Colonic mucosa (tissue), 4 donors: ENCODE results near the gene GIMAP7. TPM values are rescaled to one million over a fixed set of nuclear protein-coding genes. Genes with fewer than 3 reads are reported as not detected.

Experiments
- DNase-seq: peaks from one replicate; pipeline ENCODE4 v3.0.0-alpha.2; 2020
- H3K27ac ChIP-seq: fragments of 200-600 bp; one replicate; pipeline ENCODE4 v1.8.0; 2021
- H3K27me3 ChIP-seq: fragments of 200-600 bp; one replicate; pipeline ENCODE4 v1.8.0; 2021
- H3K36me3 ChIP-seq: fragments of 200-600 bp; one replicate; pipeline ENCODE4 v1.8.0; 2021
- H3K4me1 ChIP-seq: fragments of 200-600 bp; one replicate; pipeline ENCODE4 v1.8.0; 2021; ENCODE audit warnings: mild to moderate bottlenecking
- H3K4me3 ChIP-seq: fragments of 200-600 bp; one replicate; pipeline ENCODE4 v1.8.0; 2021
- H3K9ac ChIP-seq, 2 donors: one replicate each; pipeline ENCODE4 v1.7.0; 2013; ENCODE audit warnings: control low read depth in 2 of 2, low read depth in 2 of 2, low read length in 2 of 2
- H3K9me3 ChIP-seq: fragments of 200-600 bp; one replicate; pipeline ENCODE4 v1.8.0; 2021
- intact Hi-C: fragments of 100-400 bp; cut with DNase I; formaldehyde crosslinking; loops from one replicate; pipeline ENCODE4 v1.14.1; 2022
- total RNA-seq, 2 donors: library from RNA; stranded (reverse); fragmentation: NEBNext Ultra II Directional in 1 of 2; extraction: Animal tissue kit (Norgen Biotek cat#: 25700) in 1 of 2; gene quantifications; one replicate each; pipeline ENCODE4 v1.2.1, GENCODE V29; 2021
- TF ChIP-seq, protein P1 (sequence below): fragments of 200-600 bp; IDR thresholded peaks from one replicate; pipeline ENCODE4 v1.8.0; 2022; ENCODE audit warnings: antibody characterized with exemption, mild to moderate bottlenecking
- donor health status: healthy.
- donor health status: DM: no; HTN: no; CAD: no.
- donor health status: DM: no; HTN: no; CAD: no.

The GIMAP7 gene
- total RNA-seq, 2 donors from 2014 or later: 4.8 to 5.6 TPM

DNA sequence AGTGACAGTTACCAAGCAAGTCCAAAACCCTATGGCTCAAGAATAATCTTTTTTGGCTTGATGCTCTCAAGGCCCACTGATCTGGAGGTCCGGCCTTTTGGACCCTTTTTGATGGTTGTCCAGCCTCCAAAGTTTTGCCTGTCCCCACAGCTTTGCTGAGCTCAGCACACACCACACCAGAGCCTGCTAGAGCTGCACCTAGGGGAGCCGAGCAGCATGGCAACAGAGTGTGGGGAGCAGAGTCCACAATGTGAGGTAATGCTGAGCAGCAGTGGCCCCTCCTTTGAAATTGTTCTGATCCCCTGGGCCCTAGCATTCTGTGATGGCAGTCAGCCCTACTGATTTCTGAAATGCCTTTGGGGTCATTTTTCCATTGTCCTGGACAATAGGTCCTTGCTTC lies 9.3 kb downstream of the GIMAP7 start:
- no peak for DNase-seq
- no peaks in the 10 kb centered on the region for H3K36me3 ChIP-seq
- TF ChIP-seq, protein P1, sequence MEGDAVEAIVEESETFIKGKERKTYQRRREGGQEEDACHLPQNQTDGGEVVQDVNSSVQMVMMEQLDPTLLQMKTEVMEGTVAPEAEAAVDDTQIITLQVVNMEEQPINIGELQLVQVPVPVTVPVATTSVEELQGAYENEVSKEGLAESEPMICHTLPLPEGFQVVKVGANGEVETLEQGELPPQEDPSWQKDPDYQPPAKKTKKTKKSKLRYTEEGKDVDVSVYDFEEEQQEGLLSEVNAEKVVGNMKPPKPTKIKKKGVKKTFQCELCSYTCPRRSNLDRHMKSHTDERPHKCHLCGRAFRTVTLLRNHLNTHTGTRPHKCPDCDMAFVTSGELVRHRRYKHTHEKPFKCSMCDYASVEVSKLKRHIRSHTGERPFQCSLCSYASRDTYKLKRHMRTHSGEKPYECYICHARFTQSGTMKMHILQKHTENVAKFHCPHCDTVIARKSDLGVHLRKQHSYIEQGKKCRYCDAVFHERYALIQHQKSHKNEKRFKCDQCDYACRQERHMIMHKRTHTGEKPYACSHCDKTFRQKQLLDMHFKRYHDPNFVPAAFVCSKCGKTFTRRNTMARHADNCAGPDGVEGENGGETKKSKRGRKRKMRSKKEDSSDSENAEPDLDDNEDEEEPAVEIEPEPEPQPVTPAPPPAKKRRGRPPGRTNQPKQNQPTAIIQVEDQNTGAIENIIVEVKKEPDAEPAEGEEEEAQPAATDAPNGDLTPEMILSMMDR: no peak
- no peak overlapping the region for H3K27ac ChIP-seq
- H3K9me3 ChIP-seq: no peaks in the 10 kb centered on the region
- H3K9ac ChIP-seq: no peak overlapping the region
- no peaks in the 10 kb centered on the region for H3K4me1 ChIP-seq
- intact Hi-C loops: no loop called here
- no peaks in the 10 kb centered on the region for H3K27me3 ChIP-seq
- no peak overlapping the region for H3K4me3 ChIP-seq

DNA sequence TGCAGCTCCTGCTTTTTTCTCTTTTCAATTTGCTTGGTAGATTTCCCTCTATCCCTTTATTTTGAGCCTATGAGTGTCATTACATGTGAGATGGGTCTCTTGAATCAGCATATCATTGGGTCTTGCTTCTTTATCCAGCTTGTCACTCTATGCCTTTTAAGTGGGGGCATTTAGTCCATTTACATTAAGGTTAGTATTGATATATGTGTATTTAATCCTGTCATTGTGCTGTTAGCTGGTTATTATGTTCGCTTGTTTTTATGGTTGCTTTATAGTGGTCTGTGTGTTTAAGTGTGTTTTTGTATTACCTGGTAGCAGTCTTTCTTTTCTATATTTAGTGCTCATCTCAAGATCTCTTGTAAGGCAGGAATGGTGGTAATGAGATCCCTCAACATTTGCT lies 17.0 kb downstream of the GIMAP7 start:
- Histone ChIP-seq H3K27ac (no peak overlapping the region), H3K4me3 (no peak overlapping the region), H3K9ac (no peak overlapping the region), H3K36me3 (no peaks in the 10 kb centered on the region), H3K4me1 (no peaks in the 10 kb centered on the region), H3K9me3 (no peaks in the 10 kb centered on the region), H3K27me3 (no peaks in the 10 kb centered on the region)
- TF ChIP-seq, protein P1: no peak
- intact Hi-C loops: no loop called here
- no peak for DNase-seq

DNA sequence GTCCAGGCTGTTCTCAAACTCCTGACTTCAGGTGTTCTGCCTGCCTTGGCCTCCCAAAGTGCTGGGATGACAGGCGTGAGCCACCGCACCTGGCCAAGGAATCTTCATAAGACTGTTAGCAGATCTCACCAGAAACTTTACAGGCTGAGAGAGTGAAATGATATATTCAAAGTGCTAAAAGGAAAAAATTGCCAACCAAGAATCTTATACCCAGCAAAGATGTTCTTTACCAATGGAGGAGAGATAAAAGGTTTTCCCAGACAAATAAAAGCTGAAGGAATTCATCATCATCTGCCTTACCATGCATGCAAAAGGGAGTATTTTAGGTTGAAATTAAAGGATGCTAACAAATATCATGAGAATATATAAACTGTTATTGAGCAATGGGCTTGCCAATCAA lies 23.6 kb downstream of the GIMAP7 start:
- Histone ChIP-seq H3K4me3 (no peak overlapping the region), H3K4me1 (no peaks in the 10 kb centered on the region), H3K9me3 (no peaks in the 10 kb centered on the region), H3K36me3 (no peaks in the 10 kb centered on the region), H3K27ac (no peak overlapping the region), H3K27me3 (no peaks in the 10 kb centered on the region), H3K9ac (no peak overlapping the region)
- TF ChIP-seq, protein P1: no peak
- intact Hi-C loops: no loop called here
- DNase-seq: no peak

DNA sequence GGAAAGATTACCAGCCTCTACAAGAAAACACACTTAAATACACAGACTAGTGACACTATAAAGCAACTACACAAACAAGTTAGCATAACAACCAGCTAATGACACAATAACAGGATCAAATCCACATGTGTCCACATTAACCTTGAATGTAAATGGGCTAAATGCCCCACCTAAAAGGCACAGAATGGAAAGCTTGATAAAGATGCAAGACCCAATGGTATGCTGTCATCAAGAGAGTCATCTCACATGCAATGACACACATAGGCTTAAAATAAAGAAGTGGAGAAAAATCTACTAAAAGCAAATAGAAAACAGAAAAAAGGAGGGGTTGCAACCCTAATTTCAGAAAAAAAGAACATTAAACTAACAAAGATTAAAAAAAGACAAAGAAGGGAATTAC lies 38.5 kb downstream of the GIMAP7 start:
- H3K9ac ChIP-seq: no peak overlapping the region
- H3K4me3 ChIP-seq: no peak overlapping the region
- no peak for DNase-seq
- TF ChIP-seq, protein P1: no peak
- H3K27me3 ChIP-seq: no peaks in the 10 kb centered on the region
- no peaks in the 10 kb centered on the region for H3K36me3 ChIP-seq
- H3K27ac ChIP-seq: no peak overlapping the region
- intact Hi-C loops: no loop called here
- no peaks in the 10 kb centered on the region for H3K4me1 ChIP-seq
- no peaks in the 10 kb centered on the region for H3K9me3 ChIP-seq

DNA sequence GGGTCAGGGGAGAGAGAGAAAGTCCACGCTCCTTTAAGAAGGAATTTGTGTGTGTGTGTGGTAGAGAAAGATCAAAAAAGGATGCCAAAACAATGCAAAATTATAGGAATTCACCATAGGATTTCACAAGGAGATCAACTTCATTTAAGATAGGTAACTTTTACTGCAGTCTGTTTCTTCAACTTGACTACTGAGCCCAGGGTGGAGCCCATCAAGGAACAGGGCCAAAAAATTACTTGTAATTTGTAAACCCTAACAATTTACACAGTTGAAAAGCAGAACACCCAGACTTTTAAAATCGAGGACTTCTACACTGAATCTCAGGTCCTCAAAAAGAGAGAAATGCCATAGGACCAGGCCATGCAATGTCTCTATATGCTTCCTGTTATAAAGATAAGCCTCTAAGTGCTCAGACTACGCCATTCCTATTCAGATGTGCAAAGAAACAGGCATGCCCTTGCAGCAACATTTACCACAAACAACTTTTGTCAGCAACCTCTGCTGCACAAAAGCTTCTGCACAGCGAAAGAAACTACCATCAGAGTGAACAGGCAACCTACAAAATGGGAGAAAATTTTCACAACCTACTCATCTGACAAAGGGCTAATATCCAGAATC lies 42.0 kb downstream of the GIMAP7 start:
- intact Hi-C loops: no loop called here
- no peaks in the 10 kb centered on the region for H3K9me3 ChIP-seq
- no peaks in the 10 kb centered on the region for H3K27me3 ChIP-seq
- no peak overlapping the region for H3K9ac ChIP-seq
- no peak overlapping the region for H3K4me3 ChIP-seq
- DNase-seq: no peak
- no peaks in the 10 kb centered on the region for H3K36me3 ChIP-seq
- TF ChIP-seq, protein P1: no peak
- H3K27ac ChIP-seq: no peak overlapping the region
- H3K4me1 ChIP-seq: no peaks in the 10 kb centered on the region
